Activated CD8-positive, alpha-beta T cell treated with anti-CD3 and anti-CD28 coated beads, Interleukin-2, amount 10 ng/mL, durations not matched to agents 7 days and 5 days (primary cell): Measurements from ENCODE around the gene DNAH3. TPM values are rescaled to one million over a fixed set of nuclear protein-coding genes. Genes with fewer than 3 reads are reported as not detected.
"Not testable (repeated sequence)": the region's sequence is repeated elsewhere in the genome, so short reads cannot be mapped to it uniquely, and the experiment has no call there.

Experiments
- ATAC-seq: fragments of 150-1000 bp; cut with Tn5 transposase; one replicate; pipeline ENCODE4 v1.10.0; 2021; ENCODE audit warnings: moderate library complexity
- CTCF ChIA-PET: fragments of 350-600 bp; sonication (Branson Sonifier 250); formaldehyde crosslinking; loops from one replicate; lab custom pipeline; 2021; ENCODE audit warnings: antibody characterized with exemption; lab: Charles Lee
- POLR2A ChIA-PET: fragments of 350-600 bp; sonication (Branson Sonifier 250); formaldehyde crosslinking; loops from one replicate; lab custom pipeline; 2021; ENCODE audit warnings: antibody characterized with exemption; lab: Charles Lee
- DNase-seq: peaks from one replicate; pipeline ENCODE4 v3.0.0-alpha.2; 2020
- H3K27ac Mint-ChIP-seq: one replicate; pipeline ENCODE4 v1.8.0; 2021; ENCODE audit warnings: mild to moderate bottlenecking, mixed read lengths
- H3K27me3 Mint-ChIP-seq: one replicate; pipeline ENCODE4 v1.8.0; 2021; ENCODE audit warnings: low read depth, mixed read lengths
- H3K36me3 Mint-ChIP-seq: one replicate; pipeline ENCODE4 v1.8.0; 2021; ENCODE audit warnings: low read depth, mixed read lengths
- H3K4me1 Mint-ChIP-seq: one replicate; pipeline ENCODE4 v1.8.0; 2021; ENCODE audit warnings: low read depth, mixed read lengths
- H3K4me3 Mint-ChIP-seq: one replicate; pipeline ENCODE4 v1.8.0; 2021; ENCODE audit warnings: mild to moderate bottlenecking, mixed read lengths
- H3K9me3 Mint-ChIP-seq: one replicate; pipeline ENCODE4 v1.8.0; 2022; ENCODE audit warnings: mixed read lengths; ENCODE audit not compliant: insufficient read depth
- total RNA-seq, 2 experiments: library from RNA; stranded (reverse); gene quantifications; one replicate each; pipeline ENCODE4 v1.2.3, GENCODE V29; 2021

DNAH3 gene
- total RNA-seq, 2 experiments from 2014 or later: not detected

DNA sequence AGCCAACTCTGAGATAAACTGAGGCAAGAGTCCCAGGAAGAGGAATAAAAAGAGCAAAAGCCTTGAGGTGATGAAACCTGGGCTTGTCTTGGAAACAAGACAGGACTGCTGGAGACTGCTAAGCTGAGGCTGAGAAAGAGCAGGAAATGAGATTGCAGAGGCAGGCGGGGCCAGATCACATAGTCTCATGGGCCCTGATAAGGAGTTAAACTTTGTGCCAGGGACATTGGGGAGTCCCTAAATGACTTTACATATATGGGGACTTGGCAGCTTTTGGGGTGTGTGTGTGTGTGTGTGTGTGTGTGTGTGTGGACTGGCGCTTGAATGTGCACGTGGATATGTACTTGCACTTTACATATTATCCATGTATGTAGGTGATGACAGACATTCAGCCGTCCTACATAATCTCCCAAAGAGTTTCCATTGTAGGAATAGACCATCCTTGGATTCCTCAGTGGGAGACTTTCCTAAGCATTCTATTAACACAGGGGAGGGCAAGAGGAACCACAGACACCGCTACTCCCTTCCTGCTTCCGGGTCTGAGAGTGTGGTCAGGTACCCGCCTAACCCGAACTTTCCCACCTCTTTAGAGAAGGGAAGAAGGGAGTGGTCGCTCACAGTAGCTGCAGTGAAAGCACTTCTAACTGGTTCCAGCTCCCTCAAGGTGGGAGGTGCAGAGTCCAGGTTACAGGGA is 127.0 kb downstream of the DNAH3 start:
- H3K4me3 Mint-ChIP-seq: no peak overlapping the region
- ATAC-seq (no peak), DNase-seq (peak; percentile 24)
- H3K27ac Mint-ChIP-seq: peak overlapping the region; percentile 43
- ChIA-PET POLR2A (no interaction called here), CTCF (no interaction called here)
- peaks cover 13% of the 10 kb centered on the region for H3K4me1 Mint-ChIP-seq
- no peaks in the 10 kb centered on the region for H3K9me3 Mint-ChIP-seq
- no peaks in the 10 kb centered on the region for H3K36me3 Mint-ChIP-seq
- H3K27me3 Mint-ChIP-seq: peaks cover 2% of the 10 kb centered on the region

DNA sequence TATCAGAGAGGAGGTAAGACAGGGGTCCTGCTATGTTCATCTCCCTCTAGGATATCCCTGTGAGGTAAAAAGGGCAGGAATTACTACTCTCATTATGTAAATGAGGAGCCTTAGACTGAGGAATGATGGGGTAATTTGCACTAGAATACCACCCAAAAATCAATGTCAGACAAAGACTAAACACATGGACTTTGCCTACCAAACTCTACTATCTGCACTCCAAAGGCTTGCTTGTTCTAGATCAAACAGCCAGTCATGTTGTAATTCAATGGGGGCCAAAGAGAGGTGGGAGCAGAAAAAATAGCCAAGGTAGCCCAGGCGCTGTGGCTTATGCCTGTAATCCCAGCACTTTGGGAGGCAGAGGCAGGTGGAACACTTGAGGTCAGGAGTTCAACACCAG is 129.3 kb downstream of the DNAH3 start:
- Mint-ChIP-seq H3K27ac (no peak overlapping the region), H3K9me3 (no peaks in the 10 kb centered on the region), H3K36me3 (no peaks in the 10 kb centered on the region), H3K4me1 (peaks cover 13% of the 10 kb centered on the region), H3K27me3 (peaks cover 16% of the 10 kb centered on the region), H3K4me3 (no peak overlapping the region)
- no peak for DNase-seq
- CTCF ChIA-PET: no interaction called here
- no peak for ATAC-seq
- POLR2A ChIA-PET: no interaction called here

- peaks cover 7% of the 10 kb centered on the region for H3K9me3 Mint-ChIP-seq
- POLR2A ChIA-PET: no interaction called here
- no peaks in the 10 kb centered on the region for H3K36me3 Mint-ChIP-seq
- H3K4me1 Mint-ChIP-seq: no peaks in the 10 kb centered on the region
- ATAC-seq: no peak
- no peak overlapping the region for H3K27ac Mint-ChIP-seq
- peaks cover 27% of the 10 kb centered on the region for H3K27me3 Mint-ChIP-seq
- H3K4me3 Mint-ChIP-seq: no peak overlapping the region
- CTCF ChIA-PET: no interaction called here
- DNase-seq: no peak
Observed at GRCh38 chr16:21009815-21010214, 140.8 kb downstream of the DNAH3 start.

- no peak for DNase-seq
- H3K4me1 Mint-ChIP-seq: no peaks in the 10 kb centered on the region
- H3K36me3 Mint-ChIP-seq: no peaks in the 10 kb centered on the region
- H3K9me3 Mint-ChIP-seq: no peaks in the 10 kb centered on the region
- no peak overlapping the region for H3K4me3 Mint-ChIP-seq
- ATAC-seq: no peak
- POLR2A ChIA-PET: no interaction called here
- peaks cover 32% of the 10 kb centered on the region for H3K27me3 Mint-ChIP-seq
- no peak overlapping the region for H3K27ac Mint-ChIP-seq
- CTCF ChIA-PET: no interaction called here
Observed at GRCh38 chr16:21005008-21005407, 145.6 kb downstream of the DNAH3 start.

DNA sequence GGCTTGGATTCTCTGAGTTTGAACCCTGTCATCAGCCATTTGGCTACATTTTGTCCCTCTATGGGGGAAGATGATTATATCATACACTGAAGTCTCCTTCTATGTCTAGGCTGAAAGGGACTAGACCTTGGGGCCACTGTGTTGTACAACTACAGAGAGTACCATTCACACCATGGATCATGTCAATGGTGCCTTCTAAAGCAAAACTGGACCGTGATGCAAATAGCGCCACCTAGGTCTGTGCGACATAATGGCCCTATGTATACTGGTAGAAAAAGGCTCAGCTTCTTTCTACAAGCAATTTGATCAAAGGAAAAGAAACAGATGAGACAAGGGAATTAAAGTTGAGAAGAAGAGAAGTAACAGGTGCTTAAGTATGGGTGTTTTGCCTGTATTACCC is 149.4 kb downstream of the DNAH3 start:
- ChIA-PET POLR2A (no interaction called here), CTCF (interaction anchor here (1.0 kb wide), 3 partner anchors 10 to 153 kb away, joined by 3 to 4 read pairs (median 4); no protein-coding TSS in a partner anchor)
- H3K9me3 Mint-ChIP-seq: no peaks in the 10 kb centered on the region
- no peaks in the 10 kb centered on the region for H3K36me3 Mint-ChIP-seq
- no peak overlapping the region for H3K27ac Mint-ChIP-seq
- peak; percentile 44 for DNase-seq
- no peak for ATAC-seq
- H3K4me3 Mint-ChIP-seq: no peak overlapping the region
- peaks cover 23% of the 10 kb centered on the region for H3K27me3 Mint-ChIP-seq
- no peaks in the 10 kb centered on the region for H3K4me1 Mint-ChIP-seq

GRCh38 chr16:20997147-20997546 is 153.5 kb downstream of the DNAH3 start:
- H3K27ac Mint-ChIP-seq: no peak overlapping the region
- H3K36me3 Mint-ChIP-seq: no peaks in the 10 kb centered on the region
- H3K27me3 Mint-ChIP-seq: peaks cover 15% of the 10 kb centered on the region
- no peaks in the 10 kb centered on the region for H3K9me3 Mint-ChIP-seq
- DNase-seq (no peak), ATAC-seq (no peak)
- H3K4me1 Mint-ChIP-seq: no peaks in the 10 kb centered on the region
- ChIA-PET POLR2A (no interaction called here), CTCF (interaction anchor here (1.4 kb wide), 1 partner anchor 147 kb away, joined by 3 read pairs; no protein-coding TSS in a partner anchor)
- H3K4me3 Mint-ChIP-seq: no peak overlapping the region

- CTCF ChIA-PET: interaction anchor here (0.8 kb wide), 1 partner anchor 22 kb away, joined by 3 read pairs; no protein-coding TSS in a partner anchor
- H3K4me1 Mint-ChIP-seq: no peaks in the 10 kb centered on the region
- POLR2A ChIA-PET: no interaction called here
- no peak for DNase-seq
- no peaks in the 10 kb centered on the region for H3K9me3 Mint-ChIP-seq
- no peaks in the 10 kb centered on the region for H3K36me3 Mint-ChIP-seq
- H3K27me3 Mint-ChIP-seq: peaks cover 11% of the 10 kb centered on the region
- no peak overlapping the region for H3K27ac Mint-ChIP-seq
- ATAC-seq: no peak
- H3K4me3 Mint-ChIP-seq: no peak overlapping the region
Observed at GRCh38 chr16:20995711-20996110, 154.9 kb downstream of the DNAH3 start.

DNA sequence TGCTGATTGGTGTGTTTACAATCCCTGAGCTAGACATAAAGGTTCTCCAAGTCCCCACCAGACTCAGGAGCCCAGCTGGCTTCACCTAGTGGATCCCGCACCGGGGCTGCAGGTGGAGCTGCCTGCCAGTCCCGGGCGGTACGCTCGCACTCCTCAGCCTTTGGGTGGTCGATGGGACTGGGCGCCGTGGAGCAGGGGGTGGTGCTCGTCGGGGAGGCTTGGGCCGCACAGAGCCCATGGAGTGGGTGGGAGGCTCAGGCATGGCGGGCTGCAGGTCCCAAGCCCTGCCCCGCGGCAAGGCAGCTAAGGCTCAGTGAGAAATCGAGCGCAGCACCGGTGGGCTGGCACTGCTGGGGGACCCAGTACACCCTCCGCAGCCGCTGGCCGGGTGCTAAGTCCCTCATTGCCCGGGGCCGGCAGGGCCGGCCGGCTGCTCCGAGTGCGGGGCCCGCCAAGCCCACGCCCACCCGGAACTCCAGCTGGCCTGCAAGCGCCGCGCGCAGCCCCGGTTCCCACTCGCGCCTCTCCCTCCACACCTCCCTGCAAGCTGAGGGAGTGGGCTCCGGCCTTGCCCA is 161.1 kb downstream of the DNAH3 start:
- ATAC-seq, H3K9me3 Mint-ChIP-seq, H3K4me1 Mint-ChIP-seq, H3K36me3 Mint-ChIP-seq, DNase-seq, CTCF ChIA-PET, H3K4me3 Mint-ChIP-seq, H3K27ac Mint-ChIP-seq, H3K27me3 Mint-ChIP-seq, POLR2A ChIA-PET: not testable (repeated sequence)

DNA sequence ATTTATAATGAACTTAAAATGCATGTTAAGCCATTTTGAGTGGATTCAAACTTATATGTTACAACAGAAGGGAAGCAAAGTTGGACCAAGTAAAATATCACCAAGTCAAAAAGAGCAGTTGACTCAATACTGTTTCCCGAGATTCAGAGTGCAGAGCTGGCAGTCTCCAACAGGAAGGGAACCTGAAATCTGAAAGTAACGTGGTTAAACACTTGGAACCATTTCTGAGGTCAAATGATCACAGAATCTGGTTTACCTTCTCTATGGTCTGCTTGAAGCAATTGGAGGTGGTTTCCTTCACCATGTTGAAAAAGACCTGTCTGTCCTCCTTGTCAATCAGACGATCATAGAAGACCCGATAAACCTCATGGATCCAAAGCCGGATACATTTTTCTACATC is 163.6 kb downstream of the DNAH3 start:
- H3K4me1 Mint-ChIP-seq: peaks cover 5% of the 10 kb centered on the region
- no peak for ATAC-seq
- H3K27me3 Mint-ChIP-seq: peaks cover 6% of the 10 kb centered on the region
- CTCF ChIA-PET: no interaction called here
- POLR2A ChIA-PET: no interaction called here
- H3K36me3 Mint-ChIP-seq: no peaks in the 10 kb centered on the region
- H3K4me3 Mint-ChIP-seq: no peak overlapping the region
- H3K27ac Mint-ChIP-seq: no peak overlapping the region
- no peaks in the 10 kb centered on the region for H3K9me3 Mint-ChIP-seq
- DNase-seq: no peak

DNA sequence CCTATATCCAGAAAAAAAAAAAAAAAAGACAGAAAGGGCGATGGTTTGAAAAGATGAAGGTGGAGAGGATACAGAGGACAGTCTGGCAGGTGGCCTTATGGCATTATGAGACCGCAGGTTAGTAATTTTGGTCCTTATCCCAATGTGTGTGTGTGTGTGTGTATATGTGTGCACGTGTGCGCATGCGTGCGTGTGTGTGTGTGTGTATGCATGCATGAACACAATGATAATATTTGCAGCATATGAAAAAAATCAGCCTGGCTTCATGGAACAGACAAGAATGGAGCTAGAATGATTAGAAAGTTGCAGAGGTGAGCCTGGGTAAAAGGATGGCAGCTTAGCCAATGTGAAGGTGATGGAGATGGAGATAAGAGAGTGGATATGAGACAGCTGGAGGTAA is 166.6 kb downstream of the DNAH3 start:
- POLR2A ChIA-PET: no interaction called here
- ATAC-seq (no peak), DNase-seq (no peak)
- Mint-ChIP-seq H3K27ac (no peak overlapping the region), H3K27me3 (peaks cover 6% of the 10 kb centered on the region), H3K36me3 (no peaks in the 10 kb centered on the region), H3K4me1 (peaks cover 5% of the 10 kb centered on the region), H3K4me3 (no peak overlapping the region), H3K9me3 (no peaks in the 10 kb centered on the region)
- CTCF ChIA-PET: no interaction called here

GRCh38 chr16:20976576-20976975 is 174.1 kb downstream of the DNAH3 start:
- H3K4me1 Mint-ChIP-seq: no peaks in the 10 kb centered on the region
- H3K27ac Mint-ChIP-seq: no peak overlapping the region
- H3K27me3 Mint-ChIP-seq: no peaks in the 10 kb centered on the region
- ATAC-seq (no peak), DNase-seq (no peak)
- ChIA-PET POLR2A (interaction anchor here (0.6 kb wide), 1 partner anchor 12 kb away, joined by 3 read pairs; no protein-coding TSS in a partner anchor), CTCF (interaction anchor here (1.0 to 1.5 kb wide), 2 partner anchors 126 to 128 kb away, joined by 3 to 6 read pairs; no protein-coding TSS in a partner anchor)
- H3K9me3 Mint-ChIP-seq: no peaks in the 10 kb centered on the region
- no peaks in the 10 kb centered on the region for H3K36me3 Mint-ChIP-seq
- no peak overlapping the region for H3K4me3 Mint-ChIP-seq

DNA sequence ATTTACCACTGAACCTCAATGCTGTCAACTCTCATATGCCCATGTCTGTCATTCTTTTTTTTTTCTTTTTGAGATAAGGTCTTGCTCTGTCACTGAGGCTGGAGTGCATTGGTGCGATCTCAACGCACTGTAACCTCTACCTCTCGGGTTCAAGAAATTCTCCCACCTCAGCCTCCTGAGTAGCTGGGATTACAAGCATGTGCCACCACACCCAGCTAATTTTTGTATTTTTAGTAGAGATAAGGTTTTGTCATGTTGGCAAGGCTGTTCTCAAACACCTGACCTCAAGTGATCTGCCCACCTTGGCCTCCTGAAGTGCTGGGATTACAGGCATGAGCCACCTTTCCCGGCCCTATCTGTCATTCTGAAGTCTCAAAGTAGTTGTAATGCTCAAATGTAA is 177.4 kb downstream of the DNAH3 start:
- H3K27me3 Mint-ChIP-seq, POLR2A ChIA-PET, DNase-seq, H3K9me3 Mint-ChIP-seq, H3K4me1 Mint-ChIP-seq, H3K27ac Mint-ChIP-seq, H3K4me3 Mint-ChIP-seq, H3K36me3 Mint-ChIP-seq, ATAC-seq: not testable (repeated sequence)
- CTCF ChIA-PET: interaction anchor here (1.2 kb wide), 1 partner anchor 22 kb away, joined by 3 read pairs; no protein-coding TSS in a partner anchor
